ENCODE measurements around the gene RAD52.

GRCh38 chr12:976644-977043 is 27.1 kb upstream of the RAD52 start:
- TF ChIP-seq POLR2A (IDR thresholded peaks at IDR 0.05; ENCODE audit: low read length) (no peak), GATA1 (IDR thresholded peaks at IDR 0.05; ENCODE audit: low read depth, low read length) (no peak)
